HEK293 (cell line): ENCODE measurements around the gene GMPPA.
A peak's percentile ranks its signal among the peaks of the same experiment; 100 is the strongest.

Source experiments
- CTCF ChIA-PET: fragments of 350-600 bp; formaldehyde crosslinking; extraction: SDS; loops from one replicate; lab custom pipeline; 2021; ENCODE audit warnings: antibody characterized with exemption; lab: Yijun Ruan, JAX
- POLR2A ChIA-PET: fragments of 300-600 bp; formaldehyde crosslinking; extraction: SDS; loops from one replicate; lab custom pipeline; 2020; ENCODE audit warnings: antibody characterized with exemption, inconsistent platforms; lab: Yijun Ruan, JAX
- H3K27ac ChIP-seq: fragments of 200-500 bp; sonication (Bioruptor generic); 2 replicates; pipeline ENCODE4 v1.5.1; 2014; ENCODE audit warnings: low read depth, low read length, control low read depth, inconsistent platforms; ENCODE audit errors: extremely low read depth
- H3K36me3 ChIP-seq, 2 experiments: fragments of 200-500 bp in 1 of 2; sonication (Bioruptor generic) in 1 of 2; 1 replicate in 1 of 2; 2 replicates in 1 of 2; pipeline ENCODE4 v1.5.1; 2014 to 2017; ENCODE audit warnings: inconsistent platforms in 2 of 2, low read length in 2 of 2; ENCODE audit not compliant: control insufficient read depth in 2 of 2, insufficient read depth in 1 of 2
- H3K4me1 ChIP-seq: fragments of 200-500 bp; sonication (Bioruptor generic); 2 replicates; pipeline ENCODE4 v1.5.1; 2014; ENCODE audit warnings: mild to moderate bottlenecking, low read length, inconsistent platforms; ENCODE audit not compliant: control insufficient read depth, insufficient read depth
- H3K4me3 ChIP-seq: 2 replicates; pipeline ENCODE4 v1.5.1; 2011; ENCODE audit warnings: low read depth, mild to moderate bottlenecking, control low read depth, low read length, moderate library complexity
- H3K9me3 ChIP-seq: fragments of 200-500 bp; sonication (Bioruptor generic); 2 replicates; pipeline ENCODE4 v1.5.1; 2014; ENCODE audit warnings: low read depth, low read length, inconsistent platforms; ENCODE audit not compliant: control insufficient read depth, insufficient read depth
- ATF2 ChIP-seq: fragments of 450-650 bp; formaldehyde crosslinking; IDR thresholded peaks from 2 replicates; pipeline ENCODE4 v1.5.1; 2016; ENCODE audit warnings: missing biosample characterization, missing genetic modification characterization, low read depth
- FEZF1 ChIP-seq: fragments of 450-650 bp; formaldehyde crosslinking; IDR thresholded peaks from 2 replicates; pipeline ENCODE4 v1.5.1; 2016; ENCODE audit warnings: missing biosample characterization, missing genetic modification characterization
- GLIS2 ChIP-seq: fragments of 450-650 bp; formaldehyde crosslinking; IDR thresholded peaks from 2 replicates; pipeline ENCODE4 v1.5.1; 2016; ENCODE audit warnings: missing biosample characterization, missing genetic modification characterization
- KLF10 ChIP-seq: fragments of 450-650 bp; IDR thresholded peaks from 2 replicates; pipeline ENCODE4 v1.5.1; 2018; ENCODE audit warnings: missing biosample characterization, mild to moderate bottlenecking, missing genetic modification characterization
- KLF16 ChIP-seq: fragments of 450-650 bp; formaldehyde crosslinking; IDR thresholded peaks from 2 replicates; pipeline ENCODE4 v1.5.1; 2017; ENCODE audit warnings: missing biosample characterization, missing genetic modification characterization
- KLF17 ChIP-seq: fragments of 450-650 bp; formaldehyde crosslinking; IDR thresholded peaks from 2 replicates; pipeline ENCODE4 v1.5.1; 2016; ENCODE audit warnings: missing biosample characterization, missing genetic modification characterization
- MEIS1 ChIP-seq: sonication (generic); formaldehyde crosslinking; IDR thresholded peaks from 2 replicates; pipeline ENCODE4 v1.8.1; 2022; ENCODE audit warnings: missing genetic modification reagents, mild to moderate bottlenecking, borderline replicate concordance
- PRDM10 ChIP-seq: fragments of 450-650 bp; formaldehyde crosslinking; IDR thresholded peaks from 2 replicates; pipeline ENCODE4 v1.5.1; 2016; ENCODE audit warnings: missing biosample characterization, missing genetic modification characterization
- SCRT1 ChIP-seq: fragments of 450-650 bp; formaldehyde crosslinking; IDR thresholded peaks from 2 replicates; pipeline ENCODE4 v1.5.1; 2016; ENCODE audit warnings: missing biosample characterization, missing genetic modification characterization, borderline replicate concordance
- ZNF175 ChIP-seq: fragments of 450-650 bp; formaldehyde crosslinking; IDR thresholded peaks from 2 replicates; pipeline ENCODE4 v1.5.1; 2016; ENCODE audit warnings: missing biosample characterization, missing genetic modification characterization
- ZNF214 ChIP-seq: fragments of 450-650 bp; formaldehyde crosslinking; IDR thresholded peaks from 2 replicates; pipeline ENCODE4 v1.5.1; 2017; ENCODE audit warnings: missing biosample characterization, mild to moderate bottlenecking, missing genetic modification characterization, borderline replicate concordance
- ZNF239 ChIP-seq: fragments of 450-650 bp; formaldehyde crosslinking; IDR thresholded peaks from 2 replicates; pipeline ENCODE4 v1.5.1; 2016; ENCODE audit warnings: missing biosample characterization, missing genetic modification characterization
- ZNF302 ChIP-seq: fragments of 450-650 bp; formaldehyde crosslinking; IDR thresholded peaks from 2 replicates; pipeline ENCODE4 v1.5.1; 2016; ENCODE audit warnings: missing biosample characterization, missing genetic modification characterization, low read depth
- ZNF416 ChIP-seq: fragments of 450-650 bp; formaldehyde crosslinking; IDR thresholded peaks from 2 replicates; pipeline ENCODE4 v1.5.1; 2016; ENCODE audit warnings: missing biosample characterization, missing genetic modification characterization
- ZNF423 ChIP-seq: fragments of 450-650 bp; formaldehyde crosslinking; IDR thresholded peaks from 2 replicates; pipeline ENCODE4 v1.5.1; 2016; ENCODE audit warnings: missing biosample characterization, missing genetic modification characterization
- ZNF433 ChIP-seq: fragments of 450-650 bp; formaldehyde crosslinking; IDR thresholded peaks from 2 replicates; pipeline ENCODE4 v1.5.1; 2016; ENCODE audit warnings: missing biosample characterization, missing genetic modification characterization, low read depth
- ZNF544 ChIP-seq: fragments of 450-650 bp; formaldehyde crosslinking; IDR thresholded peaks from 2 replicates; pipeline ENCODE4 v1.5.0; 2017; ENCODE audit warnings: missing biosample characterization, missing genetic modification characterization
- ZNF571 ChIP-seq: fragments of 450-650 bp; formaldehyde crosslinking; IDR thresholded peaks from 2 replicates; pipeline ENCODE4 v1.5.0; 2017; ENCODE audit warnings: missing biosample characterization, missing genetic modification characterization
- ZNF580 ChIP-seq: fragments of 450-650 bp; formaldehyde crosslinking; IDR thresholded peaks from 2 replicates; pipeline ENCODE4 v1.5.1; 2016; ENCODE audit warnings: missing biosample characterization, missing genetic modification characterization
- ZNF600 ChIP-seq: fragments of 450-650 bp; formaldehyde crosslinking; IDR thresholded peaks from 2 replicates; pipeline ENCODE4 v1.5.1; 2016; ENCODE audit warnings: missing biosample characterization, missing genetic modification characterization
- ZNF621 ChIP-seq: fragments of 450-650 bp; formaldehyde crosslinking; IDR thresholded peaks from 2 replicates; pipeline ENCODE4 v1.5.1; 2017; ENCODE audit warnings: missing biosample characterization, missing genetic modification characterization
- ZNF623 ChIP-seq: fragments of 450-650 bp; formaldehyde crosslinking; IDR thresholded peaks from 2 replicates; pipeline ENCODE4 v1.5.1; 2016; ENCODE audit warnings: missing biosample characterization, missing genetic modification characterization
- ZNF626 ChIP-seq: fragments of 450-650 bp; sonication (Bioruptor Pico); formaldehyde crosslinking; IDR thresholded peaks from 2 replicates; pipeline ENCODE4 v1.5.1; 2018; ENCODE audit warnings: missing biosample characterization, missing genetic modification characterization, inconsistent platforms
- ZNF670 ChIP-seq: fragments of 450-650 bp; formaldehyde crosslinking; IDR thresholded peaks from 2 replicates; pipeline ENCODE4 v1.5.1; 2016; ENCODE audit warnings: missing biosample characterization, missing genetic modification characterization, low read depth
- ZNF777 ChIP-seq: fragments of 450-650 bp; formaldehyde crosslinking; IDR thresholded peaks from 2 replicates; pipeline ENCODE4 v1.5.1; 2017; ENCODE audit warnings: missing biosample characterization, missing genetic modification characterization, borderline replicate concordance
- ZNF792 ChIP-seq: fragments of 450-650 bp; formaldehyde crosslinking; IDR thresholded peaks from 2 replicates; pipeline ENCODE4 v1.5.1; 2016; ENCODE audit warnings: missing biosample characterization, missing genetic modification characterization
- ZNF843 ChIP-seq: fragments of 450-650 bp; formaldehyde crosslinking; IDR thresholded peaks from 2 replicates; pipeline ENCODE4 v1.5.1; 2016; ENCODE audit warnings: missing biosample characterization, missing genetic modification characterization
- ZSCAN23 ChIP-seq: fragments of 450-650 bp; formaldehyde crosslinking; IDR thresholded peaks from 2 replicates; pipeline ENCODE4 v1.5.1; 2016; ENCODE audit warnings: missing biosample characterization, missing genetic modification characterization

The GMPPA gene

GRCh38 chr2:219527076-219527394, 28.3 kb downstream of the GMPPA start:
- no peaks in the 10 kb centered on the region for H3K36me3 ChIP-seq
- H3K9me3 ChIP-seq, result no peaks in the 10 kb centered on the region
- H3K4me3 ChIP-seq, result no peak overlapping the region
- ChIA-PET CTCF (interaction anchor here (0.5 to 9.7 kb wide), 9 partner anchors 8 to 232 kb away, joined by 3 to 252 read pairs (median 10); partner anchors contain the start of genes ASIC4 and GMPPA), POLR2A (interaction anchor here (0.8 to 1.4 kb wide), 2 partner anchors 11 to 28 kb away, joined by 3 to 6 read pairs; partner anchors contain the start of gene GMPPA)
- TF ChIP-seq GLIS2 (tag by site-specific recombination) (0 out of 2 replicates have a peak, but pooled peaks have one; percentile 19), SCRT1 (tag by site-specific recombination) (no peak), ZNF600 (tag by site-specific recombination) (peak; percentile 27; the same call in 1 of the 2 replicates), ZNF580 (no peak), ZNF423 (tag by site-specific recombination) (no peak), ATF2 (tag by site-specific recombination) (no peak), ZNF571 (tag by site-specific recombination) (no peak), ZNF433 (tag by site-specific recombination) (no peak), KLF10 (tag by site-specific recombination) (no peak), ZNF544 (no peak), ZNF777 (tag by site-specific recombination) (no peak), ZNF175 (no peak), ZNF416 (tag by site-specific recombination) (no peak)
- TF ChIP-seq, all 188 proteins: peak for 2
- Histone ChIP-seq H3K27ac (no peak overlapping the region), H3K4me1 (no peaks in the 10 kb centered on the region)

GRCh38 chr2:219527472-219527871, 28.8 kb downstream of the GMPPA start:
- CTCF ChIA-PET, result interaction anchor here (0.5 to 9.7 kb wide), 14 partner anchors 8 to 1544 kb away, joined by 3 to 252 read pairs (median 6); partner anchors contain the start of genes ASIC4 and GMPPA
- no peaks in the 10 kb centered on the region for H3K9me3 ChIP-seq
- no peak for TF ChIP-seq ZNF239 (tag by site-specific recombination)
- TF ChIP-seq ZNF626, result no peak
- TF ChIP-seq ZSCAN23 (tag by site-specific recombination), result no peak
- no peak for TF ChIP-seq ZNF621 (tag by site-specific recombination)
- TF ChIP-seq MEIS1 (CRISPR knock-in tag), result no peak
- no peak for TF ChIP-seq ZNF214 (tag by site-specific recombination)
- no peak for TF ChIP-seq KLF17
- no peak for TF ChIP-seq ZNF843 (tag by site-specific recombination)
- TF ChIP-seq ATF2 (tag by site-specific recombination), result no peak
- no peak for TF ChIP-seq FEZF1 (tag by site-specific recombination)
- no peak for TF ChIP-seq ZNF792 (tag by site-specific recombination)
- no peak for TF ChIP-seq ZNF623
- TF ChIP-seq ZNF302 (tag by site-specific recombination), result no peak
- no peak for TF ChIP-seq ZNF423 (tag by site-specific recombination)
- TF ChIP-seq ZNF670 (tag by site-specific recombination), result no peak
- TF ChIP-seq KLF16 (tag by site-specific recombination), result no peak
- no peak for TF ChIP-seq PRDM10 (tag by site-specific recombination)
- no peak overlapping the region for H3K4me3 ChIP-seq
- H3K36me3 ChIP-seq, result no peaks in the 10 kb centered on the region
- POLR2A ChIA-PET, result interaction anchor here (0.8 to 1.4 kb wide), 2 partner anchors 11 to 29 kb away, joined by 3 to 6 read pairs; partner anchors contain the start of gene GMPPA
- H3K4me1 ChIP-seq, result no peaks in the 10 kb centered on the region
- H3K27ac ChIP-seq, result no peak overlapping the region
